AG04450 (cell line): ENCODE results near the gene CRTC1. TPM values are rescaled to one million over a fixed set of nuclear protein-coding genes. Genes with fewer than 3 reads are reported as not detected.

ENCODE experiments used
- CTCF ChIA-PET: fragments of 300-600, 350-600 bp; formaldehyde crosslinking; extraction: SDS; loops from one replicate; lab custom pipeline; 2022; ENCODE audit warnings: antibody characterized with exemption, inconsistent platforms; lab: Charles Lee
- POLR2A ChIA-PET: fragments of 350-600 bp; formaldehyde crosslinking; extraction: SDS; loops from one replicate; lab custom pipeline; 2021; ENCODE audit warnings: antibody characterized with exemption, inconsistent platforms; lab: Yijun Ruan, JAX
- DNase-seq: peaks from one replicate; pipeline ENCODE4 v3.0.0-alpha.2; 2011; ENCODE audit warnings: low read depth, low spot score
- H3K27ac ChIP-seq: one replicate; pipeline ENCODE4 v1.5.1; 2012; ENCODE audit warnings: low read depth, low read length, control low read depth
- H3K27me3 ChIP-seq: one replicate; pipeline ENCODE4 v1.6.0; 2012; ENCODE audit warnings: low read length; ENCODE audit not compliant: control insufficient read depth, insufficient read depth
- H3K4me3 ChIP-seq: 2 replicates; pipeline ENCODE4 v1.5.1; 2011; ENCODE audit warnings: mild to moderate bottlenecking, low read depth, low read length, control low read depth
- H3K9me3 ChIP-seq: 2 replicates; pipeline ENCODE4 v1.5.1; 2012; ENCODE audit warnings: low read length; ENCODE audit not compliant: control insufficient read depth, insufficient read depth
- CTCF ChIP-seq: IDR thresholded peaks from 2 replicates; pipeline ENCODE4 v1.5.1; 2011; ENCODE audit warnings: low read depth, low read length, control low read depth, inconsistent platforms
- polyA plus RNA-seq: library from polyadenylated mRNA; depleted of rRNA; stranded (reverse); fragments of >200 nt; gene quantifications from 2 replicates; pipeline ENCODE4 v1.2.3, GENCODE V29; 2011

CRTC1 gene
- polyA plus RNA-seq, 1 experiment: 1.0 TPM

GRCh38 chr19:18761531-18762110 lies 78.1 kb downstream of the CRTC1 start:
- no peaks in the 10 kb centered on the region for H3K27me3 ChIP-seq
- H3K9me3 ChIP-seq: no peaks in the 10 kb centered on the region
- CTCF ChIA-PET: interaction anchor here (0.7 kb wide), 1 partner anchor 14 kb away, joined by 3 read pairs; no protein-coding TSS in a partner anchor
- POLR2A ChIA-PET: interaction anchor here (0.6 kb wide), 1 partner anchor 1722 kb away, joined by 3 read pairs; no protein-coding TSS in a partner anchor
- no peak overlapping the region for H3K27ac ChIP-seq
- no peak for TF ChIP-seq CTCF
- DNase-seq: no peak
- H3K4me3 ChIP-seq: no peak overlapping the region

- no peak for TF ChIP-seq CTCF
- Histone ChIP-seq H3K4me3 (no peak overlapping the region), H3K27me3 (no peaks in the 10 kb centered on the region), H3K9me3 (no peaks in the 10 kb centered on the region), H3K27ac (no peak overlapping the region)
- ChIA-PET CTCF (interaction anchor here (0.7 to 0.9 kb wide), 2 partner anchors 9 to 13 kb away, joined by 3 to 8 read pairs; no protein-coding TSS in a partner anchor), POLR2A (no interaction called here)
- DNase-seq: no peak
Observed at GRCh38 chr19:18762125-18763023, 78.9 kb downstream of the CRTC1 start.

GRCh38 chr19:18763674-18764590 lies 80.5 kb downstream of the CRTC1 start:
- POLR2A ChIA-PET: no interaction called here

GRCh38 chr19:18764591-18765051 lies 81.1 kb downstream of the CRTC1 start:
- no peak for DNase-seq
- no peak for TF ChIP-seq CTCF

More at GRCh38 chr19:18763674-18764590, 80.5 kb downstream of the CRTC1 start:
- DNase-seq: no peak
- no peak for TF ChIP-seq CTCF
- Histone ChIP-seq H3K27me3 (no peaks in the 10 kb centered on the region), H3K27ac (no peak overlapping the region), H3K9me3 (no peaks in the 10 kb centered on the region), H3K4me3 (no peak overlapping the region)
- CTCF ChIA-PET: no interaction called here

More at GRCh38 chr19:18764591-18765051, 81.1 kb downstream of the CRTC1 start:
- H3K4me3 ChIP-seq: no peak overlapping the region
- CTCF ChIA-PET: interaction anchor here (1.7 kb wide), 1 partner anchor 82 kb away, joined by 5 read pairs; no protein-coding TSS in a partner anchor
- POLR2A ChIA-PET: no interaction called here
- H3K27me3 ChIP-seq: no peaks in the 10 kb centered on the region
- H3K27ac ChIP-seq: no peak overlapping the region
- H3K9me3 ChIP-seq: no peaks in the 10 kb centered on the region
